Germinal center (tissue), 1 donor: ENCODE data around the gene SYNE2.
"Not testable (repeated sequence)": the region's sequence is repeated elsewhere in the genome, so short reads cannot be mapped to it uniquely, and the experiment has no call there.

Source experiments
- DNase-seq: peaks from one replicate; pipeline ENCODE4 v3.0.0; 2012; ENCODE audit warnings: mixed read lengths, low spot score

SYNE2 gene

GRCh38 chr14:64197996-64198395, 345.2 kb downstream of the SYNE2 start:
- no peak for DNase-seq

- DNase-seq, result no peak
Observed at GRCh38 chr14:64198486-64198885, 345.7 kb downstream of the SYNE2 start.

GRCh38 chr14:64200170-64200569, 347.4 kb downstream of the SYNE2 start:
- no peak for DNase-seq

- no peak for DNase-seq
Observed at GRCh38 chr14:64201296-64201695, 348.5 kb downstream of the SYNE2 start.

GRCh38 chr14:64201921-64202545, 349.2 kb downstream of the SYNE2 start:
- DNase-seq, result no peak

- DNase-seq, result no peak
Observed at GRCh38 chr14:64202716-64203115, 349.9 kb downstream of the SYNE2 start.

- no peak for DNase-seq
Observed at GRCh38 chr14:64203366-64204006, 350.7 kb downstream of the SYNE2 start.

GRCh38 chr14:64208261-64208660, 355.5 kb downstream of the SYNE2 start:
- DNase-seq, result no peak

GRCh38 chr14:64208981-64209380, 356.2 kb downstream of the SYNE2 start:
- DNase-seq, result no peak

GRCh38 chr14:64209444-64210131, 356.8 kb downstream of the SYNE2 start:
- no peak for DNase-seq

GRCh38 chr14:64210216-64210615, 357.4 kb downstream of the SYNE2 start:
- DNase-seq, result no peak

- not testable (repeated sequence) for DNase-seq
Observed at GRCh38 chr14:64210912-64211311, 358.1 kb downstream of the SYNE2 start.

GRCh38 chr14:64212666-64213065, 359.9 kb downstream of the SYNE2 start:
- DNase-seq, result no peak

- no peak for DNase-seq
Observed at GRCh38 chr14:64213086-64213485, 360.3 kb downstream of the SYNE2 start.

GRCh38 chr14:64213853-64214570, 361.2 kb downstream of the SYNE2 start:
- DNase-seq, result no peak

- DNase-seq, result no peak
Observed at GRCh38 chr14:64215274-64215673, 362.5 kb downstream of the SYNE2 start.

GRCh38 chr14:64215978-64216377, 363.2 kb downstream of the SYNE2 start:
- no peak for DNase-seq

GRCh38 chr14:64217308-64217707, 364.5 kb downstream of the SYNE2 start:
- no peak for DNase-seq

GRCh38 chr14:64217834-64218233, 365.0 kb downstream of the SYNE2 start:
- DNase-seq, result no peak

- DNase-seq, result no peak
Observed at GRCh38 chr14:64218344-64219240, 365.8 kb downstream of the SYNE2 start.

GRCh38 chr14:64220056-64220455, 367.3 kb downstream of the SYNE2 start:
- no peak for DNase-seq

- no peak for DNase-seq
Observed at GRCh38 chr14:64220466-64220865, 367.7 kb downstream of the SYNE2 start.
